ENCODE measurements around the gene JAK3.
"Not testable (repeated sequence)": the region's sequence is repeated elsewhere in the genome, so short reads cannot be mapped to it uniquely, and the experiment has no call there.

Gene JAK3

DNA sequence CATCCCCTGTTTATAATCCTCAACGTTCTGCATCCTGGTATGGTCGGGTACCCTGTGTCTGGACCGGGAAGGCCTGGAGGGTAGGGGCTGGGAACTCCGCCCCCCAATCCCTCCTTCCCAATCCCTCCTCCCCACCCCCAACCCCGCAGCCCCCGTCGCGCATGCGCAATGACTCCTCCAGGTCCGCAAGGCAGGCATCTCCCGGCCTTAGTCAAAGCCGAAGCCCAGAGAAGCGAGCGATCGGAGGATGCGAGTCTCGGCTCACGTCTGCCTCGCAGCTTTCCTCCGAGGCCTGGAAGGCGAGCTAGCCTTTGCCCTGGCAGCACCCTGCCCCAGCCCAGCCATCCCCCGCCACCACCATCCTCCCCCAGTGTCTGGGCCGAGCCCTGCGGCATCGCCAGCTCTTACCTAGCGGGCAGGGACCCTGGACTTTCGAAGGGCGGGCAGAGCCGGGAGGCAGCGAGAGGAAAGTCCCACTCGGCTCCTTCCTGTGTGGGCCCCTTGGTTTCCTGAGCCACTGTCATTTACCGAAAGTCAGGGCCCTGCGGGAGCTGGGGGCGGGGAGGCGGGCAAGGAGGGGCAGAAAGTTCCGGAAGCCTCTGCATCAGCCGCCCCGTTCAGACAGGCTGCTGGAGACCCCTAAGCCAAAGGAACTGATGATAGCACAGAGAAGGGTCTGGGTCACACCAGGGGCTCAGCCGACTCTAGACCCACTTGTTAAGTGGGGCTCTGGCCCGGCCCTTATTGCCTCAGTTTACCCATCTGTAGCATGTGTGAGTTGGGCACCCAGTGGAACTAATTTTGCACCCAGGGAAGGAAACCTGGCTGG, at the start of gene JAK3:
JAK3 (minus strand) TSS at position 445 of the 829 bp plus-strand sequence. CDS start 3,565 bp downstream, outside the sequence.
- FAIRE-seq: no peak

DNA sequence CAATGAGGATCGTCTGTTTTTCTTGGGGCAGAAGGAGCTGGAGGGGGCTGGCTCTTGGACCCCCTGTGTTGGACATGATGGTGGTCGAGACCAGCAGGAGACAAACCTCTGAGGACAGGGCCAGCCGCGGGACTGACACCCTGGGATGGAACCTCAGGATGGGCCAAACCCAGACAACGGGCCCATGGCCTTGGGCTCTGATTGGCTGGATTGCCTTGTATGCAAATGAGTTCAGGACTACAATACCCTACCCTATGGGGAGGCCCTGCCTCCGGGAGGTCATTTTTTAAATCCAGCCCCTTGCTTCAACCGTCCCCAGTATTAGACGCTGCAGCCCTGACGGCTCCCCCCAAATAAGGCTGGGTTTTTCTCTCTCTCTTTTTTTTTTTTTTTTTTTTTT, 46.0 kb upstream of the JAK3 start:
- FAIRE-seq: no peak

DNA sequence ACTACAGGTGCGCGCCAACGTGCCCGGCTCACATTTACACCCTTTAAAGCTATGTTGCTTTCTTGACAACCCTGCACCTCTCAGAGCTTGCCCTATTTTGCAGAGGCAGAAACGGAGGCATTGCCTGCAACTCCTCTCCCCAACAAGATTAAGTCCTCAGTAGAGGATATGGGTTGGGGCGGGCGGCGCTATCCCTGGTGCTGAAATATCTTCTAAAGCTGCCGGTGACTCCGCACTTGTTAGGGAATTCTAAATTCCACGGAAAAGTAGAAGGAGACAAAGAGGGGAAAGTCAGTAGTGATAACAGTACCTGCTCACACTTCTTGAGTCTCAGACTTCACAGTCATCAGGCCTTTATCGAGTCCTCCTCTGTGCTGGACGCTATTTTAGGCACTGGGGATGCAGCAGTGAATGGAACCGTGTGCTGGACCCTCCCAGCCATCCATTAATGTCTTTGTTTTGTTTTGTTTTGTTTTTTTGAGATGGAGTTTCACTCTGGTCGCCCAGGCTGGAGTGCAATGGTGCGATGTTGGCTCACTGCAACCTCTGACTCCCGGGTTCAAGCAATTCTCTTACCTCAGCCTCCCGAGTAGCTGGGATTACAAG, 41.9 kb upstream of the JAK3 start:
- FAIRE-seq: no peak

DNA sequence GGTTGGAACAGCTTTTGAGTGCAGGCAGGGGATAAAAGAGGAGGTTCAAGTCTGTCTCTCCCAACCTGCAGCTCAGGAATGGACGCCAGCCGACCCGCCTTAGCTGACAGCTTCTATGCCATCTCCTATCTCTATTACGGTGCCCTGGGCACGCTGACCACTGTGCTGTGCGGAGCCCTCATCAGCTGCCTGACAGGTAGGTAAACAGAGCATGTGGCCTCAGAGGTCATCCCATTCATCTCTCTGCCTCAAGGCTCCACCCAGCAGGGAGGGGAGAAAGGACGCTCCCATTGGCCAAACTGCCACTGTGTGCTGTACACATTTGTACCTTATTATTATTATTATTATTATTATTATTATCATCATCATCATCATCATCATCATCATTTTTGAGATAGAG, 40.5 kb upstream of the JAK3 start:
- FAIRE-seq: no peak

DNA sequence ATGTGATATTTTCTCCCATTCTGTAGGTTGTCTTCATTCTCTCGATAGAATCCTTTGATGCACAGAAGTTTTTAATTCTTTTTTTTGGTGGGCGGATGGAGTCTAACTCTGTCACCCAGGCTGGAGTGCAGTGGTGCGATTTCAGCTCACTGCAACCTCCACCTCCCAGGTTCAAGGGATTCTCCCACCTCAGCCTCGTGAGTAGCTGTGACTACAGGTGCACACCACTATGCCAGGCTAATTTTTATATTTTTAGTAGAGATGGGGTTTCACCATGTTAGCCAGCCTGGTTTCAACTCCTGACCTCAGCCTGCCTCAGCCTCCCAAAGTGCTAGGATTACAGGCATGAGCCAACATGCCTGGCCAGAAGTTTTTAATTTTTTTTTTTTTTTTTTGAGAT, 39.4 kb upstream of the JAK3 start:
- not testable (repeated sequence) for FAIRE-seq

DNA sequence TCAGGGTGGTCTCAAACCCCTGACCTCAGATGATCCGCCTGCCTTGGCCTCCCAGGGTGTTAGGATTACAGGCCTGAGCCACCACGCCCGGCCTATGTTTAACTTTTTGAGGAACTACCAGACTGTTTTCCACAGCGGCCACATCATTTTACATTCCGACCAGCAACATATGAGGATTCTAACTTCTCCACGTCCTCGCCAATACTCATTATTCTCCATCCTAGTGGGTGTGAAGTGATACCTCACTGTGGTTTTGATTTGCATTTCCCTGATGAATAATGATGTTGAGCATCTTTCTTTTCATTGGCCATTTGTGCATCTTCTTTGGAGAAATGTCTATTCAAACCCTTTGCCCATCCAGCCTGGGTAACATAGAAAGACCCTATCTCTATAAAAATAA, 38.7 kb upstream of the JAK3 start:
- FAIRE-seq: no peak

DNA sequence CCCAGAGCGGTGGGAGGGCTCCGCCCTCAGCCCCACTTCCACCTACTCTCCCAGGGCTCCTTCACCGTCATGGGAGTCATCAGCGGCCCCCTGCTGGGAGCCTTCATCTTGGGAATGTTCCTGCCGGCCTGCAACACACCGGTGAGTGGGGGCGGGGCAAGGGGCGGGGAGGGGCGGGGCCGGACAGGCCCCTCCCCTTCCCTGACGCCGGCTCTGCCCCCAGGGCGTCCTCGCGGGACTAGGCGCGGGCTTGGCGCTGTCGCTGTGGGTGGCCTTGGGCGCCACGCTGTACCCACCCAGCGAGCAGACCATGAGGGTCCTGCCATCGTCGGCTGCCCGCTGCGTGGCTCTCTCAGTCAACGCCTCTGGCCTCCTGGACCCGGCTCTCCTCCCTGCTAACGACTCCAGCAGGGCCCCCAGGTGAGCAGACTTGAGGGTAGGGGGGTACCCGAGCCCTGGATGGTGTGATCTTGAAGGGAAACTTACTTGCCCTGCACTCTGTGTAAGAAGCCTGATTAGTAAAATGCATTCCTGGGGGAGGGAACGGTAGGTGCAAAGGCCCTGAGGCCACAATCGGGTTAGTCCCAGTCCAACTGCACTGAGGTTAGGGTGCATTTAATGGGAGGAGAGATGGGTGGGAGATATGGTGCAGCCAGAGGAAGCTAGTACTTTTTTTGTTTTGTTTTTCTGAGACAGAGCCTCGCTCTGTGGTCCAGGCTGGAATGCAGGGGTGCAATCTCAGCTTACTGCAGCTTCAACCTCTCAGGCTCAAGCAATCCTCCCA, 36.0 kb upstream of the JAK3 start:
- no peak for FAIRE-seq

DNA sequence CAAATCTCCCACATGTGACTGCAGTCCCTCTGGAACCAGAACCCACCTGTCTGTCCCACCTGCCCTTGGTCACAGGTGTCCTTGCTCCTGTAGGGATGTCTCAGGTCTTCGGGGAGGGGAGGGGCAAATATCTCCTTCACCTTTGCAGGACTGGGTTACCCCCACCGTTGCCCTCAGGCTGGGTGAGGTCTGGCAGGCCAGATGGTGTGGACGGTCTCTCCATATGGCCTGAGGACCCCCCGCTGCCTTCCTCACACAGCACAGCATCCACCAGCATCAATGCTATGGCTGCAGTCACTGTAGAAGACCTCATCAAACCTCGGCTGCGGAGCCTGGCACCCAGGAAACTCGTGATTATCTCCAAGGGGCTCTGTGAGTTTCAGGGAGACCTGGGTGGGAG, 33.9 kb upstream of the JAK3 start:
- no peak for FAIRE-seq

DNA sequence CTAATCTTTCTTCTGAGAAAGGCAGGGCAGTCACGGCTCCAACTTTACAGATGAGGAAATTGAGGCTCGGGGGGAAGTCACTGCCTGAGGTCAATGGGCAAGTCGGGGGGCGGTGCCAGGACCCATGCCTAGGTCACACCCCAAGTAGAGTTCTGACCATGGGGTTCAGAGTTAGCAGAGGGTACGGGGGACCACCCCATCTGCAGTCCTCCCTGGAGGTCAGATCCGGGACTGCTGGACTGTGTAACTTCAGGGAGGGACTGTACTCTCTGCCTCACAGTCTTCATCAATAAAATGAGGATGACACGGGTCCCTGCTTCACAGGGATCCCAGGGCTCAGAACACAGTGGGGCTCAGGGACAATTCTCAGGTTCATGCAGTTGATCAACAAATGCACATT, 31.7 kb upstream of the JAK3 start:
- no peak for FAIRE-seq

DNA sequence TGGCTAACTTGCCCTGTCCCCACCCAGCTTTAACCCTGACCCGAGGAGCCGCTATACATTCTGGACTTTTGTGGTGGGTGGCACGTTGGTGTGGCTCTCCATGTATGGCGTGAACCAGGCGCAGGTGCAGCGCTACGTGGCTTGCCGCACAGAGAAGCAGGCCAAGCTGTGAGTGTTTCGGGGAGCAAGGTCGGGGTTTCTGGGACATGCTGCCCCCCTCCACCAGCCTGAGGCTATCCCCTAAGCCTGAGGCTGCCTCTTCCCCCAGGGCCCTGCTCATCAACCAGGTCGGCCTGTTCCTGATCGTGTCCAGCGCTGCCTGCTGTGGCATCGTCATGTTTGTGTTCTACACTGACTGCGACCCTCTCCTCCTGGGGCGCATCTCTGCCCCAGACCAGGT, 29.9 kb upstream of the JAK3 start:
- FAIRE-seq: no peak

DNA sequence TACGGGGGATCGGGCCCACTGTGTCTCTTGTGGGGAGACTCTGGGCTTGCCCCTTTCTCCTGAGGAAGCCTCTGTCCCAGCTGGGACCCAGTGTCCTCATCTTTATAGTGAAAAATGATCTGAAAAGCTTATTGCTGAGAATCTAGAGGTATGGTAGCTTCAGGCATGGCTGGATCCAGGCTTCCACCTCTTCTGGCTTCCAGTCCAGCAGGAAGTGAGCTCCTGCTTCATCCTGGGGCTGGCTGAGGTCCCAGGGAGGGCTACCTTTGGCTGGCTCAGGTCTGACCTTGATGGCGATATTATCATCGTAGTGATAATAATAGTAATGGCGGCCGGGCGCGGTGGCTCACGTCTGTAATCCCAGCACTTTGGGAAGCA, 27.0 kb upstream of the JAK3 start:
- no peak for FAIRE-seq

DNA sequence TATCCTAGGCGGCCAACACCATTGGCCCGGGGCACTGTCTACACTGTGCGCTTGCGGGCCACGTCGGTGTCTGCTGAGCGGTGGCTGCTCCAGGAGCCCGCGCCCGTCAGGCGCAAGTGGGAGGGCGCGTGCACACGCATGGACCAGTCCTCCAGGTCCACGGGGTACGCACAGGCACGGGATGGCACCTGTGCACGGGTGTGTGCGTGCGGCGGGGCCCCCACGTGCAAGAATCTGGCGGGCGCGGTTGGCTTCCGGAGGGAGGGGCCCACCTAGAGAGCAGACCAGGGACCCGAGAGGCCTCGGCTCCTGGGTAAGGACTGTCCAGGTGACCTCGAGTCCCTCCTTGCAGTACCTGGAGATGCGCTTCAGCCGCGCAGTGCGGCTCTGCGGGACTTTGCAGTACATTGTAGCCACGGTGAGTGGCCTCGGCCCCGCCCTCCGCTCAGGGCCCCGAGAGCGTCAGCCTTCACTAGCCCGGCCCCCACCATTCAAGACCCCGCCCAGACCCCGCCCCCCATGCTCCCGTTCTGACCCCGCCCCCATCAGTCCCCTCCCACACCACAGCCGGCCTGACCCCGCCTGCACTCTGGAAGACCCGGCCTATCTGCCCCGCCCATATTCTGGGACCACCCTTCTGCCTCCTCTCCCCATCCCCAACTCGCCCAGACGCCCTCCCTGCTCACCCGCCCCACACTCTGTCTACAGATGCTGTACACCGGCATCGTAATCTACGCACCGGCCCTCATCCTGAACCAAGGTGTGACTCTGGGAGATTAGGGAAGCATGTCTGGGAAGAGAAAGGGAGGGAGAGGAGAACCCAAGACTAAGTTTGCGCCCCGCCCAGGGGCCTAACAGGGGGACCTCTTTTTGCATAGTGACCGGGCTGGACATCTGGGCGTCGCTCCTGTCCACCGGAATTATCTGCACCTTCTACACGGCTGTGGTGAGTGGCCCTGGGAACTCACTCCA, 26.3 kb upstream of the JAK3 start:
- FAIRE-seq: no peak

DNA sequence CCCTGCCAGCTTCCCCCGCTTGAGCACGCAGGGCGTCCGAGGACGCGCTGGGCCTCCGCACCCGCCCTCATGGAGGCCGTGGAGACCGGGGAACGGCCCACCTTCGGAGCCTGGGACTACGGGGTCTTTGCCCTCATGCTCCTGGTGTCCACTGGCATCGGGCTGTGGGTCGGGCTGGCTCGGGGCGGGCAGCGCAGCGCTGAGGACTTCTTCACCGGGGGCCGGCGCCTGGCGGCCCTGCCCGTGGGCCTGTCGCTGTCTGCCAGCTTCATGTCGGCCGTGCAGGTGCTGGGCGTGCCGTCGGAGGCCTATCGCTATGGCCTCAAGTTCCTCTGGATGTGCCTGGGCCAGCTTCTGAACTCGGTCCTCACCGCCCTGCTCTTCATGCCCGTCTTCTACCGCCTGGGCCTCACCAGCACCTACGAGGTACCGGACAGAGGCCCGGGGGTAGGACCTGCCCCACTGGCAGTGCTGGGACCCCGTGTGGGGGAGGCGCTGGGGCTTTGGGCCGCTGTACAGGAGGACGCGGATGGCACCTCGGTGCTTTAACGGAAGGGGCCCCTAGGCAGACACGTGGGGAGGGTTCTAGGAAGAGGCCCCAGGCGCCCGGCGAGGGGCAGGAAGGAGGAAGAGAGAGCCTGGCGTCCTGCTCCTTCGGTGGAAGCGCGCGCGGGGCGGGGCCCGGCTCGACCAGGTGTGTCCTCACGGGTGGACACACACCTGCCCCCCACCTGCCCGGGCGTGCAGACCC, 24.6 kb upstream of the JAK3 start:
- no peak for FAIRE-seq

DNA sequence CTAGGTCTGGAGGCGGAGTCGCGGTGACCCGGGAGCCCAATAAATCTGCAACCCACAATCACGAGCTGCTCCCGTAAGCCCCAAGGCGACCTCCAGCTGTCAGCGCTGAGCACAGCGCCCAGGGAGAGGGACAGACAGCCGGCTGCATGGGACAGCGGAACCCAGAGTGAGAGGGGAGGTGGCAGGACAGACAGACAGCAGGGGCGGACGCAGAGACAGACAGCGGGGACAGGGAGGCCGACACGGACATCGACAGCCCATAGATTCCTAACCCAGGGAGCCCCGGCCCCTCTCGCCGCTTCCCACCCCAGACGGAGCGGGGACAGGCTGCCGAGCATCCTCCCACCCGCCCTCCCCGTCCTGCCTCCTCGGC, 24.1 kb upstream of the JAK3 start, which contains the start of gene SLC5A5:
SLC5A5 (plus strand) TSS at position 68 of the 373 bp plus-strand sequence. CDS start 375 bp downstream, outside the sequence.
- no peak for FAIRE-seq

DNA sequence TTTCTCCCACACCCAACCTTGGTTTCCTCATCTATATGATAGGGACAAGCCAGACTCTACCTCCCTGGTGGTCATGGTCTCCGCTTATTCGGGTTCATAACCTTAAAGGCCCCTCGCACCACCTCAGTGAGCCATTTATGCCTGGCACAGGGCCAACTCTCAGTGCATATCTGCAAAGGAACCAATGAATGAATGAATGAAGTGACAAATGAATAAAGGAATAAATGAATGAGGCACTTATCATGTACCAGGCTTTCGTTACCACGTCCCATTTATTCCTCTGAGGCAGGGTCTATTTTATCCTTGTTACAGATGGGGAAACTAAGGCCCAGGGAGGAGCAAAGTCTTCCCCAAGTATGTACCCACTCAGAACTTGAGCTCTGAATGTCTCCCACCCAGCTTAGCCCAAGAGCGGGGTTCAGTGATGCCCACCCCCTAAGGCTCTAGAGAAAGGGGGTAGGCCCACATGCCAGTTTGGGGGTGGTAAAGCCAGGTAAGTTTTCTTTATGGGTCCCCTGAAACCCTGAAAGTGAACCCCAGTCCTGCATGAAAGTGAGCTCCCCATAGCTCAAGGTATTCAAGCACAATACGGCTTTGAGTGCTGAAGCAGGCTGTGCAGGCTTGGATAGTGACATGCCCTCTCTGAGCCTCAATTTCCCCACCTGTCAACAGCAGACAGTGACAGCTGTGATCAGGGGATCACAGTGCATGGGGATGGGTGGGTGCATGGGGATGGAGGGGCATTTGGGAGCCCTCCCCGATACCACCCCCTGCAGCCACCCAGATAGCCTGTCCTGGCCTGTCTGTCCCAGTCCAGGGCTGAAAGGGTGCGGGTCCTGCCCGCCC, 23.5 kb upstream of the JAK3 start:
- no peak for FAIRE-seq

DNA sequence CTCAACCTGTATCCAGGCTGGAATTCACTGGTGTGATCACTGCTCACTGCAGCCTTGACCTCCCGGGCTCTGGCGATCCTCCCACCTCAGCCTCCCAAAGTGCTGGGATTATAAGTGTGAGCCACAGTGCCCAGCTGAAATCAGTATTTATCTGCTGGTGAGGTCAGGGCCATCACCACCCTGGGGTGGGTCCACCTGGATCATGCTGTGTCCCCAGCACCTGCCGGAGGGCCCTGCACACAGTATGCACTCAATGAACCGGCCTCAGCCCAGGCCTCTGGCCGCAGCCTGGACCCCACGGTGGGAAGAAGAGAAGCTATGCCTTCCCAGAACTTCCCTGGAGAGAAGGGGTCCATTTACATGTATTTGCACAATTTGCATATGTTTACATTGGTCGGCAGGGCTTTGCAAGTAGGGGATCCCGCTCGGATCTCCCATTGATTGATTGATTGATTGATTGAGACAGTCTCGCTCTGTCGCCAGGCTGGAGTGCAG, 21.4 kb upstream of the JAK3 start:
- FAIRE-seq: no peak

DNA sequence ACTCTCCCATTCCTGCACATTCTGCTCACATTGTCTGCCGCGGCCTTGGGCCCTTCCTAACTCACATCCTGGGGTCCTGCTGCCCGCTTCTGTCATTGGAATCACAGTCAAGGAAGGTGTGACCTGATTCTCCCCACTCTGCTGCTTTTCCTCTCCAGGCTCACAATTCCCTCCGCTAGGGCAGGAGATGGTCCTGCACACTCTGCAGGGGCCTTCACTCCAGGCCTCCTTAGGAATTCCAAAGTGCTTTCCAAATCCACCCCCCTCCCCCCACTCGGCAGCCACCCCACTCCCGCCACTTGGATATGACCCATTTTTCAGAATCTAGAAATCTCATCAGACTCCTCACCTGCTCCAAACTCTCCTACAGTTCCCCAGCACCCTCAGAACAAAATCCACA, 20.9 kb upstream of the JAK3 start:
- FAIRE-seq: no peak

DNA sequence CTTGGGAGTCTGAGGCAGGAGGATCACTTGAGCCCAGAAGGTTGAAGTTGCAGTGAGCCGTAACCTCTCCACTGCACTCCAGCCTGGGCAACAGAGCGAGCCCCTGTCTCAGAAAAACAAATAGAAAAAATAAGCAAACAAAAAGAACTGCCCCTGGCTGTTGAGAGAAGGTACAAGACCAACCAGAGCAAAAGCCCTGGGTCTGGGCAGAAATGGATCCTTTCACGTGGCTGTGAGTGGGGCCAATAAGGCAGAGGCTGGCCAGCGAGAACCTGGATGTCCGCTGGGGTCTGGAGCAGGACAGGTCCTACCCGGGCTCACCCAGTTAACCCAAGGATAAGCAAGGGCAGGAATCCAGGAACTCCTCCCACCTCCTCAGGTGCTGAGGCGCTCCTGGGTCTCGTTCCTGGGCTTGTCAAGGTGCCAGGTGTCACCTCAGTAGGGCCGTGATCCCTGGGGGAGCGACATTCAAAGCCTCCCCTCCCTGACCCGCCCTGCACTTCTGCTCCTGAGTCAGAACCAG, 19.2 kb upstream of the JAK3 start:
- FAIRE-seq: no peak

DNA sequence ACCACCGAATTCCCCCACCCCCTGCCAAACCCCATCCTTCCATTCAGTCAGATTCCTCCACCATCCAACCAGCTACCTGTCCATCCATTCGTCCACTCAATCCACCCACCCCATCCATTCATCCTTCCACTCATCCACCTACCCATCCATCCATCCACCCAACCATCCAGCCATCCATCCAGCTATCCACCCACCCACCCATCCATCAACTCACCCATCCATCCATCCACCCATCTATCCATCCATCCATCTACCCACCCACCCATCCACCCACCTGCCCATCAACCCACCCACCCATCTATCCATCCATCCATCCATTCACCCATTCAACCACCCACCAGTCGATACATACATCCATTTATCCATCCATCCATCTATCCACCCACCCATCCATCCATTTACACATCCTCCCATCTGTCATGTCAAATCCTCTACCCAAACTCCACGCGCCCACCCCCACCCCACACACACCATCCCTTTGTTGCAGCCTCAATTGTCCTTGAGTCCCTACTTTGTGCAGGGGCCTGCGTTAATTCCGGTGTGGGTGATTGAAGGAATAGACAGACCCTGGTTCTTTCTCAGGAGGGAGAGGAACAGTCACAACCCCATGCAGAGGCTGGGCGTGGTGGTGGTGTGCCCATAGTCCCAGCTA, 18.7 kb upstream of the JAK3 start:
- no peak for FAIRE-seq

All from endometrium (tissue), 2 donors.